K562 (cell line): Measurements from ENCODE around the gene LAMA4. TPM values are rescaled to one million over a fixed set of nuclear protein-coding genes. Genes with fewer than 3 reads are reported as not detected.
A peak's percentile ranks its signal among the peaks of the same experiment; 100 is the strongest.

Experiments used
- ESRRA ChIP-seq: fragments of 450-650 bp; IDR thresholded peaks from 2 replicates; pipeline ENCODE4 v1.6.1; 2014; ENCODE audit warnings: low read depth, mild to moderate bottlenecking, moderate library complexity, borderline replicate concordance
- FOS ChIP-seq: IDR thresholded peaks from 3 replicates; pipeline ENCODE4 v1.6.1; 2011; ENCODE audit not compliant: insufficient read length; ENCODE audit errors: extremely low read depth
- FOXK1 ChIP-seq: sonication (generic); formaldehyde crosslinking; IDR thresholded peaks from 2 replicates; pipeline ENCODE4 v1.8.0; 2022; ENCODE audit warnings: missing genetic modification reagents, mild to moderate bottlenecking, borderline replicate concordance
- GABPB1 ChIP-seq: sonication (generic); formaldehyde crosslinking; IDR thresholded peaks from 2 replicates; pipeline ENCODE4 v1.8.0; 2022; ENCODE audit warnings: mild to moderate bottlenecking, missing genetic modification reagents
- HCFC1 ChIP-seq: IDR thresholded peaks from 2 replicates; pipeline ENCODE4 v1.6.1; 2012; ENCODE audit warnings: low read depth, low read length, improper control_type of control experiment
- HDAC1 ChIP-seq, 2 experiments: fragments of 450-650 bp; IDR thresholded peaks; 2 replicates each; pipeline ENCODE4 v1.6.1; 2016 to 2017; ENCODE audit warnings: inconsistent platforms in 1 of 2, mild to moderate bottlenecking in 1 of 2, moderate library complexity in 1 of 2
- HDAC3 ChIP-seq: fragments of 450-650 bp; IDR thresholded peaks from 2 replicates; pipeline ENCODE4 v1.6.1; 2018; ENCODE audit warnings: borderline replicate concordance, mild to moderate bottlenecking, moderate library complexity; ENCODE audit not compliant: partially characterized antibody
- HNRNPK ChIP-seq: fragments of 200-400 bp; formaldehyde crosslinking; IDR thresholded peaks from one replicate; pipeline ENCODE4 v1.6.1; 2018; ENCODE audit warnings: mild to moderate bottlenecking, low read depth, low read length; ENCODE audit not compliant: poor library complexity, severe bottlenecking
- MEIS2 ChIP-seq: fragments of 450-650 bp; IDR thresholded peaks from 2 replicates; pipeline ENCODE4 v1.6.1; 2014; ENCODE audit warnings: mild to moderate bottlenecking; ENCODE audit not compliant: partially characterized antibody
- MLLT1 ChIP-seq, 2 experiments: fragments of 450-650 bp; IDR thresholded peaks; 2 replicates each; pipeline ENCODE4 v1.6.1; 2016
- MXI1 ChIP-seq: IDR thresholded peaks from 2 replicates; pipeline ENCODE4 v1.6.1; 2011; ENCODE audit warnings: low read depth, mild to moderate bottlenecking, improper control_type of control experiment, low read length
- NR2C2 ChIP-seq, 2 experiments: fragments of 200-800 bp in 1 of 2; sonication (Bioruptor generic) in 1 of 2; sonication (generic) in 1 of 2; formaldehyde crosslinking in 1 of 2; IDR thresholded peaks; 2 replicates each; pipeline versions ENCODE4 v1.6.1 to v1.8.0; 2016 to 2022; ENCODE audit warnings: mild to moderate bottlenecking in 1 of 2, missing compliant biosample characterization in 1 of 2, missing genetic modification characterization in 1 of 2, missing genetic modification reagents in 1 of 2
- RCOR1 ChIP-seq, 2 experiments: IDR thresholded peaks; 2 replicates each; pipeline ENCODE4 v1.6.1; 2012; ENCODE audit warnings: low read depth in 2 of 2, low read length in 2 of 2, borderline replicate concordance in 1 of 2, improper control_type of control experiment in 1 of 2
- SIN3A ChIP-seq, 2 experiments: fragments of 150-350 bp in 1 of 2; IDR thresholded peaks; 2 replicates each; pipeline ENCODE4 v1.6.1; 2011 to 2016; ENCODE audit warnings: borderline replicate concordance in 2 of 2, low read depth in 2 of 2, low read length in 2 of 2, mild to moderate bottlenecking in 2 of 2, moderate library complexity in 2 of 2; ENCODE audit not compliant: control insufficient read depth in 1 of 2
- ZBTB17 ChIP-seq: fragments of 450-650 bp; formaldehyde crosslinking; IDR thresholded peaks from 2 replicates; pipeline ENCODE4 v1.4.0; 2020; ENCODE audit warnings: mild to moderate bottlenecking
- ZBTB7A ChIP-seq: IDR thresholded peaks from 2 replicates; pipeline ENCODE4 v1.6.1; 2011; ENCODE audit warnings: low read depth, mild to moderate bottlenecking, low read length, moderate library complexity, borderline replicate concordance; ENCODE audit not compliant: control insufficient read depth
- ZNF57 ChIP-seq: fragments of 450-650 bp; formaldehyde crosslinking; IDR thresholded peaks from 2 replicates; pipeline ENCODE4 v1.4.0; 2020; ENCODE audit warnings: mild to moderate bottlenecking, moderate library complexity
- polyA plus RNA-seq, 8 experiments: library from polyadenylated mRNA; depleted of rRNA in 4 of 8; stranded (reverse) in 5 of 8; unstranded in 3 of 8; fragments of >200 nt; fragmentation: Nextera tagmentation in 2 of 8; fragmentation: Illumina TruSeq in 1 of 8; extraction: Ambion mirVana in 2 of 8; extraction: Trizol in 1 of 8; gene quantifications; 2 replicates each; pipeline versions ENCODE4 v1.2.1 to v1.2.3, GENCODE V29; 2011 to 2014; ENCODE audit warnings: inconsistent platforms in 1 of 8, missing spikeins in 1 of 8
- total RNA-seq, 7 experiments: library from RNA; depleted of rRNA in 6 of 7; stranded (reverse); fragments of >200 nt in 6 of 7; fragmentation: Illumina TruSeq in 2 of 7; extraction: Trizol in 2 of 7; gene quantifications; 2 replicates each; pipeline versions ENCODE4 v1.2.1 to v1.2.3, GENCODE V29; 2011 to 2021; ENCODE audit warnings: low replicate concordance in 1 of 7

The LAMA4 gene
- total and polyA plus RNA-seq, 9 of the 15 experiments (the other 6 are each of a cell fraction or from before 2014, with no cell fraction given) = 0.05 to 2.9 (median 0.51) TPM

DNA sequence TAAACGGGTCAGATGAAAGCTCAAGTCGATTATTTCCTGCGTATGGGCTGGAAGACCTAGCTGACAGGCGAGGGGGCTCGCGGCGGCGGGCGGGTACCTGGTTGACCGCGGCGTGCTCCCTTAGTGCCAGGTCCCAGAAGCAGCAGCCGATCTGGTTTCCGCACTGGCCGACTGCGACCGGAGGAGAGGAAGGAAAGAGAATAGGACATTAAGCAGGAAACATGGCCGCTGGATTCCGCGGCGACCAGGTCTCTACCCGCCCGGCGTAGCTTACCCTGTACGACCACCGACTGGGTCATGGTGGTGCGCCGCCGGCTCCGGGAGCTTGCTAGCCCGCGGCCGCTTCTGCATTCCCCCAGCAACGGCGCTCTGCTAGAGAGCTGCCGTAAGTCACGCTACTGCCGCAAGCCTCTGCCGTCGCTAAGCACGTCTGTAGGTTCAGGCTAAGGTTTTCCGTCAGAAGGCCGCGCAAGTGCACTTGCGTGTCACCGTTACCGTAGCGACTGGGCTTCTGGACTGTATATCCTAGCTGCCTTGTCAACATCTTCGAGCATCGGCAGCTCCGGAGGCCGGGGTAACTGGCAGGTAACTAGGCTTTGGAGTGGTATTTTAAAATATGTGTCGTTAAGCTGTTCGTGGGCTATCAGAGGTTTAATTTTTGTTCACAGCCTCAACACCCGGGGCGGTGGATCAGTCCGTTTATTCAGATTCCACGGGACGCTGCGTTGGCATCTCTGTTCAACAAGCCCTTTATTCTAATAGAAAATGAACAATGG lies 167.0 kb downstream of the LAMA4 start, which contains the start of the genes FAM229B and TUBE1 (continued):
- TF ChIP-seq ZBTB17 = peak; percentile 7; the same call in 1 of the 2 replicates
- TF ChIP-seq HDAC3 = peak; percentile 90
- peak; percentile 23; the same call in 1 of the 2 replicates for TF ChIP-seq GABPB1 (CRISPR knock-in tag)
- peak; percentile 74; the same call in 1 of the 2 replicates for TF ChIP-seq ZBTB7A
- peak; percentile 36; the same call in 1 of the 2 replicates for TF ChIP-seq ESRRA
- TF ChIP-seq HCFC1 = peak; percentile 17; the same call in 1 of the 2 replicates
- TF ChIP-seq SIN3A (IDR thresholded peaks at IDR 0.05; ENCODE audit: borderline replicate concordance in 2 of 2, control insufficient read depth in 1 of 2, low read depth in 2 of 2, low read length in 2 of 2) = 0 out of 4 replicates have a peak, but pooled peaks of 1 of the 2 experiments have one; percentile 56
- TF ChIP-seq MXI1 = peak; percentile 79
- 0 out of 4 replicates have a peak, but pooled peaks of 1 of the 2 experiments have one; percentile 33 for TF ChIP-seq RCOR1 (IDR thresholded peaks at IDR 0.05; ENCODE audit: borderline replicate concordance in 1 of 2, low read depth in 2 of 2, low read length in 2 of 2)
- TF ChIP-seq MLLT1 (IDR thresholded peaks at IDR 0.05) = peak in 1 of 2 experiments; percentile 34; a peak in 1 of 4 replicates
- TF ChIP-seq FOS = peak; percentile 9
- TF ChIP-seq NR2C2 (CRISPR knock-in tag; IDR thresholded peaks at IDR 0.05) = no peak
- TF ChIP-seq NR2C2 (tag; IDR thresholded peaks at IDR 0.05) = peak; percentile 48; the same call in 1 of the 2 replicates
- TF ChIP-seq MEIS2 = peak; percentile 78
- peak in 1 of 2 experiments; percentile 78; a peak in 1 of 4 replicates for TF ChIP-seq HDAC1 (IDR thresholded peaks at IDR 0.05)
- TF ChIP-seq FOXK1 = 0 out of 2 replicates have a peak, but pooled peaks have one; percentile 33
- TF ChIP-seq HNRNPK = no peak
- TF ChIP-seq ZNF57 = no peak
